ENCODE data around the gene DIPK1A. TPM values are rescaled to one million over a fixed set of nuclear protein-coding genes. Genes with fewer than 3 reads are reported as not detected.

DIPK1A gene
- total RNA-seq, 1 donor from 2014 or later, result 8.4 TPM

- no peak overlapping the region for H3K4me3 ChIP-seq (ENCODE audit: insufficient read depth, low read depth, low read length)
- Mint-ChIP-seq H3K36me3 (ENCODE audit: low read depth, unreplicated experiment) (no peaks in the 10 kb centered on the region), H3K4me3 (ENCODE audit: unreplicated experiment) (no peak overlapping the region), H3K4me1 (ENCODE audit: low read depth, unreplicated experiment) (no peaks in the 10 kb centered on the region), H3K27ac (ENCODE audit: unreplicated experiment) (no peak overlapping the region), H3K9me3 (ENCODE audit: unreplicated experiment) (no peaks in the 10 kb centered on the region), H3K27me3 (ENCODE audit: low read depth, unreplicated experiment) (no peaks in the 10 kb centered on the region)
- H3K36me3 ChIP-seq (ENCODE audit: insufficient read depth, low read length), result no peaks in the 10 kb centered on the region
- H3K27me3 ChIP-seq (ENCODE audit: insufficient read depth, low read length), result no peaks in the 10 kb centered on the region
- H3K9me3 ChIP-seq (ENCODE audit: insufficient read depth, low read depth, low read length), result no peaks in the 10 kb centered on the region
- DNase-seq (ENCODE audit: low read depth) (peak; percentile 77), FAIRE-seq (peak; percentile 76)
- H3K27ac ChIP-seq (ENCODE audit: low read depth, low read length), result no peak overlapping the region
- no peak for TF ChIP-seq EZH2 (IDR thresholded peaks at IDR 0.05; ENCODE audit: insufficient read depth, low read length)
- TF ChIP-seq, protein P1, sequence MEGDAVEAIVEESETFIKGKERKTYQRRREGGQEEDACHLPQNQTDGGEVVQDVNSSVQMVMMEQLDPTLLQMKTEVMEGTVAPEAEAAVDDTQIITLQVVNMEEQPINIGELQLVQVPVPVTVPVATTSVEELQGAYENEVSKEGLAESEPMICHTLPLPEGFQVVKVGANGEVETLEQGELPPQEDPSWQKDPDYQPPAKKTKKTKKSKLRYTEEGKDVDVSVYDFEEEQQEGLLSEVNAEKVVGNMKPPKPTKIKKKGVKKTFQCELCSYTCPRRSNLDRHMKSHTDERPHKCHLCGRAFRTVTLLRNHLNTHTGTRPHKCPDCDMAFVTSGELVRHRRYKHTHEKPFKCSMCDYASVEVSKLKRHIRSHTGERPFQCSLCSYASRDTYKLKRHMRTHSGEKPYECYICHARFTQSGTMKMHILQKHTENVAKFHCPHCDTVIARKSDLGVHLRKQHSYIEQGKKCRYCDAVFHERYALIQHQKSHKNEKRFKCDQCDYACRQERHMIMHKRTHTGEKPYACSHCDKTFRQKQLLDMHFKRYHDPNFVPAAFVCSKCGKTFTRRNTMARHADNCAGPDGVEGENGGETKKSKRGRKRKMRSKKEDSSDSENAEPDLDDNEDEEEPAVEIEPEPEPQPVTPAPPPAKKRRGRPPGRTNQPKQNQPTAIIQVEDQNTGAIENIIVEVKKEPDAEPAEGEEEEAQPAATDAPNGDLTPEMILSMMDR (IDR thresholded peaks at IDR 0.05; ENCODE audit: insufficient read depth, low read depth, low read length), result no peak
- peaks cover 4% of the 10 kb centered on the region for H3K4me1 ChIP-seq (ENCODE audit: insufficient read depth, low read length)
- H4K20me1 ChIP-seq (ENCODE audit: insufficient read depth, low read length), result no peaks in the 10 kb centered on the region
- H3K4me2 ChIP-seq (ENCODE audit: low read length), result no peak overlapping the region
- H3K9ac ChIP-seq (ENCODE audit: low read length), result no peak overlapping the region
- no peak overlapping the region for H2AFZ ChIP-seq (ENCODE audit: low read depth, low read length)
- H3K79me2 ChIP-seq (ENCODE audit: insufficient read depth, low read length), result no peaks in the 10 kb centered on the region
Observed at GRCh38 chr1:92940541-92940940, 20.7 kb downstream of the DIPK1A start.

DNA sequence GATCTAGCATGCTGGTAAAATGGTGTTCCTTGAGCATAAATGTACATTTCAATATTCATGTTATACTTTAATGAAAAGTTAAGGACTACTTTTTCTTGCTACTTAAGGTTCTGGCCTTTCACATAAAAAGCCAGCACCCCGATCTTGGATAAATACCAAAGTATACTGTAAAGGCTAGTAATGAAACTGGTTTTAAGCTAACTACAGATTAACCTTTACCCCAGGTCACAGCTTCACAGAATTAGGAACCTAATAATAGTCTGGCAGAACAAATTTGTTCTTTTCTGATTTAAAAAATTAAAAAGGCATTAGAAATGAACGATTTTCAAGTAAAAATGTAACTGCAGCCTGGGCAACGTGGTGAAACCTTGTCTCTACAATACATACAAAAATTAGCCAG lies 23.5 kb downstream of the DIPK1A start:
- no peaks in the 10 kb centered on the region for H3K27me3 ChIP-seq (ENCODE audit: insufficient read depth, low read length)
- no peak for DNase-seq (ENCODE audit: low read depth)
- no peaks in the 10 kb centered on the region for H3K9me3 ChIP-seq (ENCODE audit: insufficient read depth, low read depth, low read length)
- no peaks in the 10 kb centered on the region for H3K36me3 ChIP-seq (ENCODE audit: insufficient read depth, low read length)
- H2AFZ ChIP-seq (ENCODE audit: low read depth, low read length), result no peak overlapping the region
- no peak overlapping the region for H3K4me2 ChIP-seq (ENCODE audit: low read length)
- no peaks in the 10 kb centered on the region for H4K20me1 ChIP-seq (ENCODE audit: insufficient read depth, low read length)
- no peaks in the 10 kb centered on the region for H3K79me2 ChIP-seq (ENCODE audit: insufficient read depth, low read length)
- no peaks in the 10 kb centered on the region for H3K36me3 Mint-ChIP-seq (ENCODE audit: low read depth, unreplicated experiment)
- peaks cover 13% of the 10 kb centered on the region for H3K4me1 ChIP-seq (ENCODE audit: insufficient read depth, low read length)
- H3K9ac ChIP-seq (ENCODE audit: low read length), result no peak overlapping the region
- no peak for TF ChIP-seq EZH2 (IDR thresholded peaks at IDR 0.05; ENCODE audit: insufficient read depth, low read length)
- TF ChIP-seq, protein P1 (IDR thresholded peaks at IDR 0.05; ENCODE audit: insufficient read depth, low read depth, low read length), result no peak
- H3K27ac Mint-ChIP-seq (ENCODE audit: unreplicated experiment), result no peak overlapping the region
- H3K4me1 Mint-ChIP-seq (ENCODE audit: low read depth, unreplicated experiment), result peaks cover 3% of the 10 kb centered on the region
- no peak overlapping the region for H3K4me3 ChIP-seq (ENCODE audit: insufficient read depth, low read depth, low read length)
- no peak for FAIRE-seq
- no peaks in the 10 kb centered on the region for H3K27me3 Mint-ChIP-seq (ENCODE audit: low read depth, unreplicated experiment)
- no peaks in the 10 kb centered on the region for H3K9me3 Mint-ChIP-seq (ENCODE audit: unreplicated experiment)
- H3K4me3 Mint-ChIP-seq (ENCODE audit: unreplicated experiment), result no peak overlapping the region
- H3K27ac ChIP-seq (ENCODE audit: low read depth, low read length), result no peak overlapping the region

GRCh38 chr1:92936865-92937264 lies 24.4 kb downstream of the DIPK1A start:
- FAIRE-seq, result no peak
- peaks cover 3% of the 10 kb centered on the region for H3K4me1 Mint-ChIP-seq (ENCODE audit: low read depth, unreplicated experiment)
- no peak overlapping the region for H2AFZ ChIP-seq (ENCODE audit: low read depth, low read length)

More at GRCh38 chr1:92936865-92937264, 24.4 kb downstream of the DIPK1A start:
- H3K4me3 Mint-ChIP-seq (ENCODE audit: unreplicated experiment), result no peak overlapping the region
- H3K27ac ChIP-seq (ENCODE audit: low read depth, low read length), result no peak overlapping the region
- H3K9me3 ChIP-seq (ENCODE audit: insufficient read depth, low read depth, low read length), result no peaks in the 10 kb centered on the region
- no peaks in the 10 kb centered on the region for H3K36me3 ChIP-seq (ENCODE audit: insufficient read depth, low read length)
- no peak overlapping the region for H3K4me2 ChIP-seq (ENCODE audit: low read length)
- no peaks in the 10 kb centered on the region for H3K27me3 ChIP-seq (ENCODE audit: insufficient read depth, low read length)
- H3K79me2 ChIP-seq (ENCODE audit: insufficient read depth, low read length), result no peaks in the 10 kb centered on the region
- no peak for TF ChIP-seq EZH2 (IDR thresholded peaks at IDR 0.05; ENCODE audit: insufficient read depth, low read length)
- TF ChIP-seq, protein P1 (IDR thresholded peaks at IDR 0.05; ENCODE audit: insufficient read depth, low read depth, low read length), result no peak
- H3K4me1 ChIP-seq (ENCODE audit: insufficient read depth, low read length), result peaks cover 13% of the 10 kb centered on the region
- no peaks in the 10 kb centered on the region for H3K36me3 Mint-ChIP-seq (ENCODE audit: low read depth, unreplicated experiment)
- no peaks in the 10 kb centered on the region for H3K27me3 Mint-ChIP-seq (ENCODE audit: low read depth, unreplicated experiment)
- DNase-seq (ENCODE audit: low read depth), result no peak
- no peak overlapping the region for H3K9ac ChIP-seq (ENCODE audit: low read length)
- H3K9me3 Mint-ChIP-seq (ENCODE audit: unreplicated experiment), result no peaks in the 10 kb centered on the region
- no peak overlapping the region for H3K27ac Mint-ChIP-seq (ENCODE audit: unreplicated experiment)
- H3K4me3 ChIP-seq (ENCODE audit: insufficient read depth, low read depth, low read length), result no peak overlapping the region
- no peaks in the 10 kb centered on the region for H4K20me1 ChIP-seq (ENCODE audit: insufficient read depth, low read length)
